Kidney (tissue), 14 donors: Measurements from ENCODE around the gene BMAL2. TPM values are rescaled to one million over a fixed set of nuclear protein-coding genes. Genes with fewer than 3 reads are reported as not detected.

ENCODE experiments used
- DNase-seq, 5 donors: peaks; one replicate each; pipeline ENCODE4 v3.0.0-alpha.2; 2013 to 2020
- FAIRE-seq: peaks from 2 replicates; lab custom pipeline; 2012; peaks lifted over from hg19 to GRCh38; lab: Jason Lieb, UNC
- H3K27ac ChIP-seq, 2 donors: one replicate each; pipeline ENCODE4 v1.7.0; 2013; ENCODE audit warnings: low read depth in 2 of 2, low read length in 2 of 2, inconsistent platforms in 1 of 2
- H3K27me3 ChIP-seq: one replicate; pipeline ENCODE4 v1.7.1; 2013; ENCODE audit warnings: low read length, inconsistent platforms; ENCODE audit not compliant: control insufficient read depth, insufficient read depth
- H3K36me3 ChIP-seq, 3 donors: one replicate each; pipeline versions ENCODE4 v1.7.0 to v1.7.1; 2013; ENCODE audit warnings: low read length in 3 of 3, control low read depth in 1 of 3, inconsistent platforms in 1 of 3; ENCODE audit not compliant: insufficient read depth in 3 of 3, control insufficient read depth in 2 of 3
- H3K4me1 ChIP-seq, 3 donors: one replicate each; pipeline versions ENCODE4 v1.7.0 to v1.7.1; 2013; ENCODE audit warnings: low read length in 3 of 3, inconsistent platforms in 1 of 3, low read depth in 1 of 3; ENCODE audit not compliant: control insufficient read depth in 2 of 3, insufficient read depth in 2 of 3
- H3K4me3 ChIP-seq, 3 donors: one replicate each; pipeline versions ENCODE4 v1.7.0 to v1.8.1; 2013; ENCODE audit warnings: low read length in 3 of 3, control low read depth in 1 of 3, inconsistent platforms in 1 of 3
- H3K9ac ChIP-seq, 3 donors: one replicate each; pipeline versions ENCODE4 v1.7.0 to v1.7.1; 2013; ENCODE audit warnings: low read length in 3 of 3, control low read depth in 1 of 3, inconsistent platforms in 1 of 3
- H3K9me3 ChIP-seq, 3 donors: one replicate each; pipeline versions ENCODE4 v1.7.0 to v1.7.1; 2013; ENCODE audit warnings: low read length in 3 of 3, control low read depth in 1 of 3, inconsistent platforms in 1 of 3; ENCODE audit not compliant: control insufficient read depth in 2 of 3, insufficient read depth in 1 of 3
- intact Hi-C: fragments of 100-400 bp; cut with DNase I; formaldehyde crosslinking; loops from one replicate; pipeline ENCODE4 v1.11.1; 2022
- polyA plus RNA-seq: library from polyadenylated mRNA; stranded (reverse); fragments of 350-450 nt; fragmentation: Illumina TruSeq; extraction: RNeasy Lipid Tissue Mini Kit (QIAGEN cat#74804); gene quantifications from one replicate; pipeline ENCODE4 v1.2.3, GENCODE V29; 2014; ENCODE audit warnings: low read depth, low replicate concordance; ENCODE audit not compliant: insufficient read depth
- total RNA-seq: library from RNA; stranded (reverse); fragmentation: NEBNext Ultra II Directional; extraction: Animal tissue kit (Norgen Biotek cat#: 25700); gene quantifications from one replicate; pipeline ENCODE4 v1.2.1, GENCODE V29; 2021
- TF ChIP-seq, protein P1 (sequence below): IDR thresholded peaks from 3 replicates; pipeline ENCODE4 v1.5.1; 2012; ENCODE audit warnings: mild to moderate bottlenecking, moderate library complexity, borderline replicate concordance; ENCODE audit not compliant: insufficient read depth; ENCODE audit errors: extremely low read depth
- donor health status: control.
- donor health status: control.
- donor health status: control.
- donor health status: control.
- donor health status: control.
- donor health status: DM: yes; HTN: yes; CAD: no.
- donor health status: Normal renal cell carcinoma (clear cell type).

The BMAL2 gene
- total and polyA plus RNA-seq, 2 donors from 2014 or later, result 0.47 to 12.8 TPM

DNA sequence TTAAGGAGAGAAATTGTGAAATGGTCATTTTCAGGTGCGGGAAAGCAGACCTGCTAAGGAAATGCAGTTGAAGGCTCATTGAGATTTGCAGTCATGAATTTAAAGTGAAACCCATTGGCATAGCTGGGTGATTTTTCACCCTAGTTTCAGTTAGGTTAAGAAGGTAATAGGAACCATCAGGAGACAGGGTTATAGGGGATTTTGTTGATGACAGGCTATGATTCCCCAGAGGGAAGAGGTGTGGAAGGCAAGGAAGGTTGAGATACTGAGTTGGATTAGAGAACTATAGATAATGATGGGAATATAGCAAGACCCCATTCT is 22.7 kb upstream of the BMAL2 start:
- H3K9me3 ChIP-seq, result no peaks in the 10 kb centered on the region
- H3K27me3 ChIP-seq, result no peaks in the 10 kb centered on the region
- no peak for DNase-seq
- no peak for FAIRE-seq
- intact Hi-C loops, result loop anchor here (10.0 kb wide), 1 partner anchor 285 kb away; the partner anchor contains the start of gene MED21
- H3K9ac ChIP-seq, result no peak overlapping the region
- TF ChIP-seq, protein P1, sequence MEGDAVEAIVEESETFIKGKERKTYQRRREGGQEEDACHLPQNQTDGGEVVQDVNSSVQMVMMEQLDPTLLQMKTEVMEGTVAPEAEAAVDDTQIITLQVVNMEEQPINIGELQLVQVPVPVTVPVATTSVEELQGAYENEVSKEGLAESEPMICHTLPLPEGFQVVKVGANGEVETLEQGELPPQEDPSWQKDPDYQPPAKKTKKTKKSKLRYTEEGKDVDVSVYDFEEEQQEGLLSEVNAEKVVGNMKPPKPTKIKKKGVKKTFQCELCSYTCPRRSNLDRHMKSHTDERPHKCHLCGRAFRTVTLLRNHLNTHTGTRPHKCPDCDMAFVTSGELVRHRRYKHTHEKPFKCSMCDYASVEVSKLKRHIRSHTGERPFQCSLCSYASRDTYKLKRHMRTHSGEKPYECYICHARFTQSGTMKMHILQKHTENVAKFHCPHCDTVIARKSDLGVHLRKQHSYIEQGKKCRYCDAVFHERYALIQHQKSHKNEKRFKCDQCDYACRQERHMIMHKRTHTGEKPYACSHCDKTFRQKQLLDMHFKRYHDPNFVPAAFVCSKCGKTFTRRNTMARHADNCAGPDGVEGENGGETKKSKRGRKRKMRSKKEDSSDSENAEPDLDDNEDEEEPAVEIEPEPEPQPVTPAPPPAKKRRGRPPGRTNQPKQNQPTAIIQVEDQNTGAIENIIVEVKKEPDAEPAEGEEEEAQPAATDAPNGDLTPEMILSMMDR, result no peak
- no peak overlapping the region for H3K27ac ChIP-seq
- H3K4me1 ChIP-seq, result no peaks in the 10 kb centered on the region
- H3K4me3 ChIP-seq, result no peak overlapping the region
- H3K36me3 ChIP-seq, result peaks cover 3 to 24% (median 17%) of the 10 kb centered on the region in 3 donors

GRCh38 chr12:27316947-27317346 is 15.7 kb upstream of the BMAL2 start:
- no peaks in the 10 kb centered on the region for H3K27me3 ChIP-seq
- H3K36me3 ChIP-seq, result peaks cover 0 to 32% (median 8%) of the 10 kb centered on the region in 3 donors
- intact Hi-C loops, result no loop called here
- H3K9ac ChIP-seq, result no peak overlapping the region
- H3K4me3 ChIP-seq, result no peak overlapping the region
- TF ChIP-seq, protein P1, result no peak
- DNase-seq (no peak), FAIRE-seq (no peak)
- H3K4me1 ChIP-seq, result no peaks in the 10 kb centered on the region
- no peaks in the 10 kb centered on the region for H3K9me3 ChIP-seq
- H3K27ac ChIP-seq, result no peak overlapping the region

GRCh38 chr12:27319409-27319808 is 13.2 kb upstream of the BMAL2 start:
- FAIRE-seq (no peak), DNase-seq (no peak)
- Histone ChIP-seq H3K4me1 (no peaks in the 10 kb centered on the region), H3K9ac (no peak overlapping the region), H3K27me3 (no peaks in the 10 kb centered on the region), H3K36me3 (peaks cover 0 to 38% (median 12%) of the 10 kb centered on the region in 3 donors), H3K27ac (no peak overlapping the region), H3K4me3 (no peak overlapping the region), H3K9me3 (no peaks in the 10 kb centered on the region)
- intact Hi-C loops, result no loop called here
- TF ChIP-seq, protein P1, result no peak

DNA sequence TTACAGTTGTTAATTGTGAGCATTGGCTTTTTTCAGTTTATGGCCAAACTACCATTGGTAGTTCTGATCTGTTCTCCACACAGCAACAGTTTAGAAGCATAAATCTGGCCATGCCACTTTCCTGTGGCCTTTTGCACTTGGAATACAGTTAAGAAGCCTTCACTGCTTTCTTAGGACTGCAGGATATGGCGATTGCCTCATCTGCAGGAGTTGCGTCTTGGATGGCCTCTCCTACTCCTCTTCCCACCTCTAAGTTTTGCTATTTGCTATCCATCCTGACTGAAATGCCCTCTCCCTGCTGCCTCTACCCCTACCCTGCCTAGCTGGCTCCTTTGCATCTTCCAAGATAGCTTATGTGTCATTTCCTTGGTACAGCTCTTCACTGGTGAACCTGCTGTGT is 12.8 kb upstream of the BMAL2 start:
- Histone ChIP-seq H3K27me3 (no peaks in the 10 kb centered on the region), H3K36me3 (peaks cover 0 to 34% (median 11%) of the 10 kb centered on the region in 3 donors), H3K4me1 (no peaks in the 10 kb centered on the region), H3K9me3 (no peaks in the 10 kb centered on the region), H3K9ac (no peak overlapping the region), H3K27ac (no peak overlapping the region), H3K4me3 (no peak overlapping the region)
- DNase-seq (no peak), FAIRE-seq (no peak)
- intact Hi-C loops, result no loop called here
- TF ChIP-seq, protein P1, result no peak
